Common myeloid progenitor, CD34-positive (primary cell): ENCODE measurements around the gene OSBPL3.

Source experiments
- CTCF ChIA-PET: fragments of 350-600 bp; sonication (Branson Sonifier 250); formaldehyde crosslinking; loops from one replicate; lab custom pipeline; 2021; ENCODE audit warnings: antibody characterized with exemption; lab: Charles Lee
- POLR2A ChIA-PET: fragments of 350-600 bp; sonication (Branson Sonifier 250); formaldehyde crosslinking; loops from one replicate; lab custom pipeline; 2021; ENCODE audit warnings: antibody characterized with exemption; lab: Charles Lee
- DNase-seq, 3 donors: peaks; one replicate each; pipeline versions ENCODE4 v3.0.0 to v3.0.0-alpha.2; 2013
- H3K27ac ChIP-seq, 2 experiments: 1 replicate in 1 of 2; 2 replicates in 1 of 2; pipeline ENCODE4 v1.7.0; 2013; ENCODE audit warnings: inconsistent platforms in 2 of 2, low read length in 2 of 2, mild to moderate bottlenecking in 2 of 2, low read depth in 1 of 2, moderate library complexity in 1 of 2; ENCODE audit not compliant: severe bottlenecking in 2 of 2, insufficient read depth in 1 of 2, poor library complexity in 1 of 2
- H3K27me3 ChIP-seq, 5 experiments: replicated peaks in 2 of 5; 1 replicate in 3 of 5; 2 replicates in 2 of 5; pipeline versions ENCODE4 v1.6.1 to v1.7.0; 2013; ENCODE audit warnings: low read length in 4 of 5, mild to moderate bottlenecking in 2 of 5, moderate library complexity in 2 of 5, inconsistent platforms in 1 of 5; ENCODE audit not compliant: insufficient read depth in 5 of 5, control insufficient read depth in 4 of 5
- H3K36me3 ChIP-seq, 4 experiments: 1 replicate in 2 of 4; 2 replicates in 2 of 4; pipeline versions ENCODE4 v1.6.1 to v1.7.0; 2013; ENCODE audit warnings: low read length in 3 of 4, control low read depth in 1 of 4, mild to moderate bottlenecking in 1 of 4; ENCODE audit not compliant: control insufficient read depth in 4 of 4, insufficient read depth in 4 of 4
- H3K4me1 ChIP-seq, 4 experiments: 1 replicate in 3 of 4; 2 replicates in 1 of 4; pipeline versions ENCODE4 v1.6.1 to v1.7.1; 2013; ENCODE audit warnings: low read length in 3 of 4, mild to moderate bottlenecking in 3 of 4, control low read depth in 1 of 4, inconsistent platforms in 1 of 4, moderate library complexity in 1 of 4; ENCODE audit not compliant: control insufficient read depth in 4 of 4, insufficient read depth in 4 of 4; ENCODE audit errors: control extremely low read depth in 1 of 4
- H3K4me3 ChIP-seq, 7 experiments: 1 replicate in 4 of 7; 2 replicates in 3 of 7; pipeline versions ENCODE4 v1.5.1 to v1.7.0; 2013; ENCODE audit warnings: mild to moderate bottlenecking in 7 of 7, low read length in 6 of 7, moderate library complexity in 6 of 7, inconsistent platforms in 2 of 7, low read depth in 2 of 7, control low read depth in 1 of 7; ENCODE audit not compliant: insufficient read depth in 4 of 7, control insufficient read depth in 1 of 7; ENCODE audit errors: extremely low read depth in 1 of 7
- H3K9me3 ChIP-seq, 5 experiments: 1 replicate in 4 of 5; 2 replicates in 1 of 5; pipeline versions ENCODE4 v1.6.1 to v1.7.1; 2013; ENCODE audit warnings: low read length in 4 of 5, mild to moderate bottlenecking in 2 of 5, inconsistent platforms in 1 of 5, low read depth in 1 of 5, moderate library complexity in 1 of 5; ENCODE audit not compliant: control insufficient read depth in 4 of 5, insufficient read depth in 2 of 5; ENCODE audit errors: control extremely low read depth in 1 of 5
- WGBS: methylation state at CpG from one replicate; pipeline ENCODE4 v1.1.5; 2013; ENCODE audit not compliant: insufficient coverage; 5-methylcytosine and 5-hydroxymethylcytosine counted together

The OSBPL3 gene

GRCh38 chr7:24808518-24808917 is 171.5 kb downstream of the OSBPL3 start:
- 99% methylated on average over 5 of the region's 6 CpGs for WGBS
- Histone ChIP-seq H3K36me3 (peaks cover 11 to 35% (median 23%) of the 10 kb centered on the region in 4 experiments), H3K4me1 (no peaks in the 10 kb centered on the region), H3K4me3 (no peak overlapping the region), H3K27ac (no peak overlapping the region), H3K27me3 (no peaks in the 10 kb centered on the region), H3K9me3 (no peaks in the 10 kb centered on the region)
- CTCF ChIA-PET = interaction anchor here (1.1 to 9.1 kb wide), 3 partner anchors 10 to 316 kb away, joined by 3 to 174 read pairs (median 3); no protein-coding TSS in a partner anchor
- DNase-seq = no peak
- POLR2A ChIA-PET = no interaction called here

DNA sequence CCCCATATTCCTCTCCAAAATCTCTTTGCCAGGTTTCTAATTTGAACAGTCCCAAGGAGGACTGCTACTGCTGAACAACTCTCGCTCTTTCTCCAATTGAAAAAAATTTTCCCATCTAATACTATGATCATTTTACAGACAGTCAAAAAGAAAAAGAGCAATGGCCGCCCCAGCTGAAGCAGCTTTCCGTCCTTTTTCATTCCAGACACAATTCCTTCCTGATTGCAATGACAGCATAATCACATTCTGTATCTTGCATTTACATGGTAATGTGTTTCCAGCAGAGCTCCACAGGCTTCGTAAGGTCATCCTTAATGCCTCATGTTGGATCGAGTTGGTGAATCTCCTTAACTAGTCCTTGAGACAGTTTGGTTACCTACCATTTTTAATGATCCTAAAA is 177.7 kb downstream of the OSBPL3 start:
- Histone ChIP-seq H3K36me3 (peaks cover 7 to 41% (median 30%) of the 10 kb centered on the region in 4 experiments), H3K9me3 (no peaks in the 10 kb centered on the region), H3K4me1 (no peaks in the 10 kb centered on the region), H3K27ac (no peak overlapping the region), H3K4me3 (no peak overlapping the region), H3K27me3 (no peaks in the 10 kb centered on the region)
- ChIA-PET POLR2A (no interaction called here), CTCF (interaction anchor here (0.9 to 2.1 kb wide), 5 partner anchors 10 to 291 kb away, joined by 3 to 7 read pairs (median 3); no protein-coding TSS in a partner anchor)
- no peak for DNase-seq
- WGBS = 97% methylated on average over 3 of the region's 5 CpGs

- POLR2A ChIA-PET = no interaction called here
- no peak for DNase-seq
- no peaks in the 10 kb centered on the region for H3K9me3 ChIP-seq
- H3K4me1 ChIP-seq = no peaks in the 10 kb centered on the region
- H3K27ac ChIP-seq = no peak overlapping the region
- H3K4me3 ChIP-seq = no peak overlapping the region
- no peaks in the 10 kb centered on the region for H3K27me3 ChIP-seq
- peaks cover 7 to 41% (median 30%) of the 10 kb centered on the region in 4 experiments for H3K36me3 ChIP-seq
- CTCF ChIA-PET = interaction anchor here (0.9 to 2.1 kb wide), 5 partner anchors 11 to 292 kb away, joined by 3 to 11 read pairs (median 3); no protein-coding TSS in a partner anchor
- WGBS = no CpG with 5 or more reads among the region's 2 CpGs
Observed at GRCh38 chr7:24801883-24802282, 178.1 kb downstream of the OSBPL3 start.

DNA sequence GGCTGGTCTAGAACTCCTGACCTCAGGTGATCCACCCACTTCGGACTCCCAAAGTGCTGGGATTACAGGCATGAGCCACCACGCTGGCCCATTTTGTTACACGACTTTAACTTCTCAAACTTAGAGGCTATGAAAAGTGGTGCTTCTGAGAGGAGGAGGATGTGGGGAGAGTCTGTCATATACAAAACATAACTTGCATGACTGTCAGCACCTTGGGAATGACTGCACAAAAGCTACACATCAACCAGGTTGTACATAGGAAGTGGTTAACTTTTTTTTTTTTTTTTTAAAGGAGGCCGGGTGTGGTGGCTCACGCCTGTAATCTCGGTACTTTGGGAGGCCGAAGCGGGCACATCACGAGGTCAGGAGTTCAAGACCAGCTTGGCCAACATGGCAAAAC is 179.3 kb downstream of the OSBPL3 start:
- Histone ChIP-seq H3K36me3 (peaks cover 7 to 37% (median 31%) of the 10 kb centered on the region in 4 experiments), H3K27ac (no peak overlapping the region), H3K9me3 (no peaks in the 10 kb centered on the region), H3K4me1 (no peaks in the 10 kb centered on the region), H3K27me3 (no peaks in the 10 kb centered on the region), H3K4me3 (no peak overlapping the region)
- CTCF ChIA-PET = interaction anchor here (0.6 to 2.1 kb wide), 4 partner anchors 12 to 293 kb away, joined by 3 to 11 read pairs (median 5); no protein-coding TSS in a partner anchor
- DNase-seq = no peak
- WGBS = 100% methylated on average over 6 of the region's 9 CpGs
- POLR2A ChIA-PET = interaction anchor here (0.6 kb wide), 1 partner anchor 213 kb away, joined by 6 read pairs; no protein-coding TSS in a partner anchor

DNA sequence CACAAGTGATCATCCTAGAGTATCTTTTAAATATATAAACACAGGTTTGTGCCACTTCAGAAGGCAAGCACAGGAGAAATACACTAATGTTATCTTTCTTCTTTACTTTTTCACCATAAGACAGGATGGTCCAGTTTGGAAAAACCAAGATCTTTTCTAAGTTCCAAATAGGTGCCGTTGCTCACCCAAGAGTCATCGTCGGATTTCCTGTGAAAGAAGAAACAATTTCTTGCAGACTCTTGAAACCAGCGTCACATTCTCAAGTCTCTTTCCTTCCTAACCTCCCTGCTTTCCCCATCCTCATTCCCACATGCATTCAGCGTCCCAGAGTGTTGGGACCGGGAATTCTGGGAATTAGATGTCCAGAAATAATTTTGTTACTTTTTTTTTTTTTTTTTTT is 179.9 kb downstream of the OSBPL3 start:
- ChIA-PET POLR2A (interaction anchor here (0.6 kb wide), 1 partner anchor 213 kb away, joined by 6 read pairs; no protein-coding TSS in a partner anchor), CTCF (interaction anchor here (1.0 to 1.9 kb wide), 4 partner anchors 11 to 273 kb away, joined by 3 to 11 read pairs (median 4); no protein-coding TSS in a partner anchor)
- Histone ChIP-seq H3K27ac (no peak overlapping the region), H3K9me3 (no peaks in the 10 kb centered on the region), H3K4me3 (no peak overlapping the region), H3K27me3 (no peaks in the 10 kb centered on the region), H3K4me1 (no peaks in the 10 kb centered on the region), H3K36me3 (peaks cover 7 to 37% (median 31%) of the 10 kb centered on the region in 4 experiments)
- WGBS = 100% methylated on average over 4 of the region's 6 CpGs
- DNase-seq = no peak

GRCh38 chr7:24799506-24799905 is 180.5 kb downstream of the OSBPL3 start:
- Histone ChIP-seq H3K36me3 (peaks cover 7 to 37% (median 30%) of the 10 kb centered on the region in 4 experiments), H3K4me3 (no peak overlapping the region), H3K27me3 (no peaks in the 10 kb centered on the region), H3K9me3 (no peaks in the 10 kb centered on the region), H3K27ac (no peak overlapping the region), H3K4me1 (peaks cover 0 to 1% (median 0%) of the 10 kb centered on the region in 4 experiments)
- no CpG with 5 or more reads among the region's 3 CpGs for WGBS
- DNase-seq = no peak
- ChIA-PET POLR2A (no interaction called here), CTCF (interaction anchor here (0.5 to 1.1 kb wide), 3 partner anchors 12 to 212 kb away, joined by 3 to 4 read pairs (median 3); no protein-coding TSS in a partner anchor)

DNA sequence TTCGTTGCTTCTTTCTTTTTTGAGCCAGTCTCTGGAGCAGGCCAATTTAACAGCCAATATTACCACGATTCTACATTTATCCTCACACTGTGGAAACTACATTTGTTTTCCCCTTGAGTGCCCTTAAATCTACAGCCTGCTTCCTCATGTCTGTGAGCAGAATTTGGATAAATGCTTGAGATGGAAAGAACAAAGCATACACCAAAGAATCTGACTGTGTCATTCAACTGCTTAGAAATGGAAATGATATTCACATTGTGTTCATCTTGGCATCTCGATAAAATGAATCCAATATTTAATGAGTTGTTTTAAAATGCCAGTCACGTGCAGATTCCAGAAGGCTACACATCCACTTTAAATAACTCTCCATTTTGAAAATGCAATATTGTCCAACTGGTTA is 181.7 kb downstream of the OSBPL3 start:
- Histone ChIP-seq H3K9me3 (no peaks in the 10 kb centered on the region), H3K27me3 (no peaks in the 10 kb centered on the region), H3K4me3 (no peak overlapping the region), H3K27ac (no peak overlapping the region), H3K36me3 (peaks cover 3 to 29% (median 22%) of the 10 kb centered on the region in 4 experiments), H3K4me1 (peaks cover 0 to 7% (median 0%) of the 10 kb centered on the region in 4 experiments)
- CTCF ChIA-PET = no interaction called here
- POLR2A ChIA-PET = no interaction called here
- DNase-seq = no peak
- 100% methylated on average over 2 of the region's 4 CpGs for WGBS
